HepG2 (cell line): Measurements from ENCODE around the gene ACSS2. TPM values are rescaled to one million over a fixed set of nuclear protein-coding genes. Genes with fewer than 3 reads are reported as not detected.

ENCODE experiments used
- CENPX ChIP-seq: sonication (generic); formaldehyde crosslinking; IDR thresholded peaks from 2 replicates; pipeline ENCODE4 v1.9.0; 2021; ENCODE audit warnings: mild to moderate bottlenecking, missing genetic modification reagents, moderate library complexity
- EZH2 ChIP-seq: conservative IDR thresholded peaks from 2 replicates; pipeline ENCODE4 v1.6.1; 2012; ENCODE audit warnings: mild to moderate bottlenecking, low read depth, low read length, moderate library complexity
- FLYWCH1 ChIP-seq: sonication (generic); formaldehyde crosslinking; IDR thresholded peaks from 2 replicates; pipeline ENCODE4 v1.8.1; 2023; ENCODE audit warnings: mild to moderate bottlenecking, missing genetic modification reagents
- FOXK2 ChIP-seq: fragments of 450-650 bp; IDR thresholded peaks from 2 replicates; pipeline ENCODE4 v1.6.1; 2016
- FOXM1 ChIP-seq: sonication (generic); formaldehyde crosslinking; IDR thresholded peaks from 2 replicates; pipeline ENCODE4 v1.5.0; 2020; ENCODE audit warnings: missing genetic modification reagents
- GTF3A ChIP-seq: sonication (generic); formaldehyde crosslinking; conservative IDR thresholded peaks from 2 replicates; pipeline ENCODE4 v1.4.0; 2020; ENCODE audit warnings: mild to moderate bottlenecking, missing genetic modification reagents
- MED8 ChIP-seq: sonication (generic); formaldehyde crosslinking; IDR thresholded peaks from 2 replicates; pipeline ENCODE4 v1.8.1; 2023; ENCODE audit warnings: mild to moderate bottlenecking, missing genetic modification reagents; ENCODE audit not compliant: insufficient replicate concordance
- MXI1 ChIP-seq: IDR thresholded peaks from 3 replicates; pipeline ENCODE4 v1.6.1; 2012; ENCODE audit warnings: low read depth, low read length, inconsistent platforms, borderline replicate concordance
- RFXANK ChIP-seq: IDR thresholded peaks from 2 replicates; pipeline ENCODE4 v1.6.1; 2016
- SCMH1 ChIP-seq: sonication (generic); formaldehyde crosslinking; IDR thresholded peaks from 2 replicates; pipeline ENCODE4 v1.9.0; 2021; ENCODE audit warnings: missing genetic modification reagents, mild to moderate bottlenecking, borderline replicate concordance
- STAG1 ChIP-seq: sonication (generic); formaldehyde crosslinking; IDR thresholded peaks from 2 replicates; pipeline ENCODE4 v1.4.0; 2020; ENCODE audit warnings: missing genetic modification reagents
- SUZ12 ChIP-seq: fragments of 150-350 bp; IDR thresholded peaks from 2 replicates; pipeline ENCODE4 v1.6.1; 2014; ENCODE audit warnings: low read depth, low read length
- ZBTB42 ChIP-seq: sonication (generic); formaldehyde crosslinking; IDR thresholded peaks from 2 replicates; pipeline ENCODE4 v1.5.0; 2020; ENCODE audit warnings: mild to moderate bottlenecking, missing genetic modification reagents
- ZC3H13 ChIP-seq: sonication (generic); formaldehyde crosslinking; IDR thresholded peaks from 2 replicates; pipeline ENCODE4 v1.8.1; 2023; ENCODE audit warnings: mild to moderate bottlenecking, missing genetic modification reagents, moderate library complexity
- ZFP41 ChIP-seq: sonication (generic); formaldehyde crosslinking; IDR thresholded peaks from 2 replicates; pipeline ENCODE4 v1.4.0; 2020; ENCODE audit warnings: mild to moderate bottlenecking, missing genetic modification reagents, borderline replicate concordance
- ZNF367 ChIP-seq: sonication (generic); formaldehyde crosslinking; IDR thresholded peaks from 2 replicates; pipeline ENCODE4 v1.4.0; 2020; ENCODE audit warnings: missing genetic modification reagents, borderline replicate concordance
- ZNF562 ChIP-seq: sonication (generic); formaldehyde crosslinking; IDR thresholded peaks from 2 replicates; pipeline ENCODE4 v1.8.0; 2022; ENCODE audit warnings: missing genetic modification reagents, borderline replicate concordance
- ZNF773 ChIP-seq: sonication (generic); formaldehyde crosslinking; IDR thresholded peaks from 2 replicates; pipeline ENCODE4 v1.4.0; 2020; ENCODE audit warnings: missing genetic modification reagents, borderline replicate concordance
- ZNF879 ChIP-seq: sonication (generic); formaldehyde crosslinking; IDR thresholded peaks from 2 replicates; pipeline ENCODE4 v1.8.1; 2023; ENCODE audit warnings: missing genetic modification reagents
- polyA plus RNA-seq, 8 experiments: library from polyadenylated mRNA; depleted of rRNA in 3 of 8; stranded (reverse) in 7 of 8; unstranded in 1 of 8; fragments of >200 nt; fragmentation: Illumina TruSeq in 4 of 8; extraction: Trizol in 4 of 8; gene quantifications; 2 replicates each; pipeline versions ENCODE4 v1.2.1 to v1.2.3, GENCODE V29; 2011 to 2016; ENCODE audit warnings: low read depth in 4 of 8, missing spikeins in 1 of 8, mixed read lengths in 1 of 8; ENCODE audit not compliant: insufficient read depth in 1 of 8
- total RNA-seq, 5 experiments: library from RNA; depleted of rRNA; stranded (reverse); fragments of >200 nt; fragmentation: Illumina TruSeq; extraction: Trizol; gene quantifications; 2 replicates each; pipeline ENCODE4 v1.2.3, GENCODE V29; 2016; ENCODE audit warnings: low read depth in 1 of 5
- TF ChIP-seq, protein P1 (sequence below), 2 experiments: fragments of 450-650 bp in 1 of 2; sonication (generic) in 1 of 2; formaldehyde crosslinking; IDR thresholded peaks; 2 replicates each; pipeline versions ENCODE4 v1.5.0 to v1.8.0; 2020 to 2022; ENCODE audit warnings: mild to moderate bottlenecking in 1 of 2, missing genetic modification reagents in 1 of 2
- TF ChIP-seq, protein P2 (sequence below): sonication (generic); formaldehyde crosslinking; IDR thresholded peaks from 2 replicates; pipeline ENCODE4 v1.4.0; 2020; ENCODE audit warnings: missing genetic modification reagents
- TF ChIP-seq, protein P3 (sequence below): IDR thresholded peaks from 2 replicates; pipeline ENCODE4 v1.6.1; 2016; ENCODE audit warnings: mild to moderate bottlenecking

Gene ACSS2
- total and polyA plus RNA-seq, 2 of the 13 experiments (the other 11 are each of a cell fraction or from before 2014, with no cell fraction given): 72.8 to 89.7 TPM

- TF ChIP-seq ZC3H13 (CRISPR knock-in tag): peak; percentile 96
- TF ChIP-seq, protein P1, sequence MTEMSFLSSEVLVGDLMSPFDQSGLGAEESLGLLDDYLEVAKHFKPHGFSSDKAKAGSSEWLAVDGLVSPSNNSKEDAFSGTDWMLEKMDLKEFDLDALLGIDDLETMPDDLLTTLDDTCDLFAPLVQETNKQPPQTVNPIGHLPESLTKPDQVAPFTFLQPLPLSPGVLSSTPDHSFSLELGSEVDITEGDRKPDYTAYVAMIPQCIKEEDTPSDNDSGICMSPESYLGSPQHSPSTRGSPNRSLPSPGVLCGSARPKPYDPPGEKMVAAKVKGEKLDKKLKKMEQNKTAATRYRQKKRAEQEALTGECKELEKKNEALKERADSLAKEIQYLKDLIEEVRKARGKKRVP (CRISPR knock-in tag; IDR thresholded peaks at IDR 0.05): peak in 1 of 2 experiments; percentile 73; a peak in 1 of 4 replicates
- peak; percentile 81 for TF ChIP-seq STAG1
- TF ChIP-seq FLYWCH1: 0 out of 2 replicates have a peak, but pooled peaks have one; percentile 3
- TF ChIP-seq, protein P2, sequence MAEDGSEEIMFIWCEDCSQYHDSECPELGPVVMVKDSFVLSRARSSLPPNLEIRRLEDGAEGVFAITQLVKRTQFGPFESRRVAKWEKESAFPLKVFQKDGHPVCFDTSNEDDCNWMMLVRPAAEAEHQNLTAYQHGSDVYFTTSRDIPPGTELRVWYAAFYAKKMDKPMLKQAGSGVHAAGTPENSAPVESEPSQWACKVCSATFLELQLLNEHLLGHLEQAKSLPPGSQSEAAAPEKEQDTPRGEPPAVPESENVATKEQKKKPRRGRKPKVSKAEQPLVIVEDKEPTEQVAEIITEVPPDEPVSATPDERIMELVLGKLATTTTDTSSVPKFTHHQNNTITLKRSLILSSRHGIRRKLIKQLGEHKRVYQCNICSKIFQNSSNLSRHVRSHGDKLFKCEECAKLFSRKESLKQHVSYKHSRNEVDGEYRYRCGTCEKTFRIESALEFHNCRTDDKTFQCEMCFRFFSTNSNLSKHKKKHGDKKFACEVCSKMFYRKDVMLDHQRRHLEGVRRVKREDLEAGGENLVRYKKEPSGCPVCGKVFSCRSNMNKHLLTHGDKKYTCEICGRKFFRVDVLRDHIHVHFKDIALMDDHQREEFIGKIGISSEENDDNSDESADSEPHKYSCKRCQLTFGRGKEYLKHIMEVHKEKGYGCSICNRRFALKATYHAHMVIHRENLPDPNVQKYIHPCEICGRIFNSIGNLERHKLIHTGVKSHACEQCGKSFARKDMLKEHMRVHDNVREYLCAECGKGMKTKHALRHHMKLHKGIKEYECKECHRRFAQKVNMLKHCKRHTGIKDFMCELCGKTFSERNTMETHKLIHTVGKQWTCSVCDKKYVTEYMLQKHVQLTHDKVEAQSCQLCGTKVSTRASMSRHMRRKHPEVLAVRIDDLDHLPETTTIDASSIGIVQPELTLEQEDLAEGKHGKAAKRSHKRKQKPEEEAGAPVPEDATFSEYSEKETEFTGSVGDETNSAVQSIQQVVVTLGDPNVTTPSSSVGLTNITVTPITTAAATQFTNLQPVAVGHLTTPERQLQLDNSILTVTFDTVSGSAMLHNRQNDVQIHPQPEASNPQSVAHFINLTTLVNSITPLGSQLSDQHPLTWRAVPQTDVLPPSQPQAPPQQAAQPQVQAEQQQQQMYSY (CRISPR knock-in tag): peak; percentile 30; the same call in 1 of the 2 replicates
- TF ChIP-seq MED8 (CRISPR knock-in tag): peak; percentile 93
- no peak for TF ChIP-seq ZFP41 (CRISPR knock-in tag)
- TF ChIP-seq FOXK2: no peak
- no peak for TF ChIP-seq FOXM1 (CRISPR knock-in tag)
- peak; percentile 36; the same call in 1 of the 2 replicates for TF ChIP-seq RFXANK
- TF ChIP-seq ZNF562 (CRISPR knock-in tag): no peak
- no peak for TF ChIP-seq SUZ12
- no peak for TF ChIP-seq EZH2
- peak; percentile 80; the same call in 1 of the 2 replicates for TF ChIP-seq ZNF879 (CRISPR knock-in tag)
- no peak for TF ChIP-seq SCMH1 (CRISPR knock-in tag)
- TF ChIP-seq ZNF367 (CRISPR knock-in tag): peak; percentile 51; the same call in 1 of the 2 replicates
- TF ChIP-seq MXI1: peak; percentile 87; the same call in 1 of the 3 replicates
- TF ChIP-seq ZNF773 (CRISPR knock-in tag): peak; percentile 60; the same call in 1 of the 2 replicates
- no peak for TF ChIP-seq CENPX
- 0 out of 2 replicates have a peak, but pooled peaks have one; percentile 84 for TF ChIP-seq ZBTB42 (CRISPR knock-in tag)
- TF ChIP-seq GTF3A (CRISPR knock-in tag): peak; percentile 100
- TF ChIP-seq, protein P3, sequence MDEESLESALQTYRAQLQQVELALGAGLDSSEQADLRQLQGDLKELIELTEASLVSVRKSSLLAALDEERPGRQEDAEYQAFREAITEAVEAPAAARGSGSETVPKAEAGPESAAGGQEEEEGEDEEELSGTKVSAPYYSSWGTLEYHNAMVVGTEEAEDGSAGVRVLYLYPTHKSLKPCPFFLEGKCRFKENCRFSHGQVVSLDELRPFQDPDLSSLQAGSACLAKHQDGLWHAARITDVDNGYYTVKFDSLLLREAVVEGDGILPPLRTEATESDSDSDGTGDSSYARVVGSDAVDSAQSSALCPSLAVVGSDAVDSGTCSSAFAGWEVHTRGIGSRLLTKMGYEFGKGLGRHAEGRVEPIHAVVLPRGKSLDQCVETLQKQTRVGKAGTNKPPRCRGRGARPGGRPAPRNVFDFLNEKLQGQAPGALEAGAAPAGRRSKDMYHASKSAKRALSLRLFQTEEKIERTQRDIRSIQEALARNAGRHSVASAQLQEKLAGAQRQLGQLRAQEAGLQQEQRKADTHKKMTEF (CRISPR knock-in tag): peak; percentile 99
Measured at GRCh38 chr20:34955231-34956040, 79.0 kb downstream of the ACSS2 start, which contains the start of the genes GSS and MYH7B (continued).
